Loucy (cell line): ENCODE measurements around the gene WBP1L.

Source experiments
- CTCF ChIP-seq: fragments of 200-600 bp; sonication (generic); conservative IDR thresholded peaks from 2 replicates; pipeline ENCODE4 v1.5.1; 2014; ENCODE audit warnings: mild to moderate bottlenecking, antibody characterized with exemption, low read length
- EZH2phosphoT487 ChIP-seq: fragments of 200-600 bp; IDR thresholded peaks from 2 replicates; pipeline ENCODE4 v1.6.1; 2018; ENCODE audit warnings: antibody characterized with exemption, mild to moderate bottlenecking, moderate library complexity, borderline replicate concordance

DNA sequence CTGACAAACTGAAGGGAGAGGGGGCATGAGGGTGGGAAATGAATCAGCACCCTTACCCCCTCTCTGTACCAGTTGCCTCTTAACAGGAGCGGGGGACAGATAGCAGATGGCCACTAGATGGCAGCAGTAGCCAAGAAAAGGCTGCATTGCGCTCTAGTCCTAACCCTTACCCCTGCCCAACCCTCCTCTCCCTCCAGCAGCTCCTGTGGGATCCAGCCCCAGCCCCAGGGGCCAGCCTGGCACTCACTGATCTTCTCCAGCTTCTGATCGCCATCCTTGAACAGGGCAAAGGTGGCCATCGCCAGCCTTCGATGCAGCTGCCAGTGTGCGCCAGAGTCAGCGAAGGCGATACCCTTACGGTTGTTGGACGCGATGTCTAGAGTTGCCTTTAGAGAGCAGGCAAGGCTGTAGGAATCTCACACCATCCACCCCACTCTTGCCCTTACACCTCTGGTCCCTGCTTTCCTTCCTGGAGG is 91.3 kb downstream of the WBP1L start:
- peak; percentile 91 for TF ChIP-seq CTCF
- TF ChIP-seq EZH2phosphoT487 = no peak
